NT2/D1 (cell line): ENCODE measurements around the gene ABCA3.

ENCODE experiments used
- SUZ12 ChIP-seq: IDR thresholded peaks from 2 replicates; pipeline ENCODE4 v1.6.1; 2011; ENCODE audit not compliant: insufficient read length, insufficient read depth; ENCODE audit errors: extremely low read depth
- ZNF274 ChIP-seq: IDR thresholded peaks from 2 replicates; pipeline ENCODE4 v1.6.1; 2011; ENCODE audit warnings: mild to moderate bottlenecking, low read depth, low read length

DNA sequence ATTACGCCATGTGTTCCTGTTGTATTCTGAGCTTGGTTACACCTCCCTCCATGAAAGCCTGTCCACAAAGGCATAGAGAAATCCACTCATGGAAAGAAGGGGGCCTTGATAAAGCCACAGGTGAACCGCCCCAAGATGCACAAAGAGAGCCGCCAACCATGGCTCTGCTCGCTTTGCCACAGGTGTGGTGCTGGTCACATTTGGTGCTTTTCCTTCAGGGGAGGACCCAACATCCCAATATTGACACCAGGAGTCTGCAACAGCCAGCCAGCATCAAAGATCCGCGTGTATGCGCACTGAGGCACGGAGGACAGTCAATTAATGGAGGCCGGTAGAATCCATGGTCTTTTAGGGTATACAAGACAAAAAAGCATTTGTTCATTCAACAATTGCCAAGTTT lies 7.3 kb downstream of the ABCA3 start:
- TF ChIP-seq SUZ12 = no peak
- TF ChIP-seq ZNF274 = no peak
